Measurements from ENCODE around the gene THAP11. TPM values are rescaled to one million over a fixed set of nuclear protein-coding genes. Genes with fewer than 3 reads are reported as not detected.

THAP11 gene
- total RNA-seq, 4 donors from 2014 or later, result 24.7 to 44.1 (median 32.7) TPM

DNA sequence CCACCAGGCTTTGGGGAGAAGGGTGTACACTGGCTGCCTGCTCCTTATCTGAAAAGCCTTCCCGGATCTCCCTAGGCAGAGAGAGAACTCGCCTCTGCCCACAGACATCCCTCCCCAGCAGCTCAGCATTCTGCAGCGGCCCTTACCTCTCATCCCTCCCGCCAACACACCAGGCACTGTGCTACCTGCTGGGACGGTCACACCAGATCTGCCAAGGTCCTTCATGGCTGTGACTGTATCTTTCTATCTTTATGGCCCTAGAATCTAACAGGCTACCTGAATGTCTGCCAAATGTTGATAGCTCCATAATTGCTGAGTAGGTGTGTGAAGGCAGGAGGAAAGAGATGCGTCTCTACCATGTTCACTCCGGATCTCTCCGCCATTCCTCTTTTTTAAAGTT, 27.6 kb upstream of the THAP11 start:
- 57 to 83% methylated on average over 2 to 8 of the region's 8 CpGs for WGBS, 2 donors (ENCODE audit: low coverage in 1 of 2)
- no peaks in the 10 kb centered on the region for H3K36me3 ChIP-seq
- H3K9me3 ChIP-seq, result no peaks in the 10 kb centered on the region
- H3K4me3 ChIP-seq, result no peak overlapping the region
- peaks cover 0 to 15% (median 5%) of the 10 kb centered on the region in 4 donors for H3K4me1 ChIP-seq
- intact Hi-C loops (cut with DNase I; ENCODE audit: low total_unique reads) (loop anchor here (10.0 kb wide), 1 partner anchor 110 kb away; no protein-coding TSS in a partner anchor), in situ Hi-C loops (cut with MboI; ENCODE audit: low pct_ligation_motif_present in 1 of 4, low pct_unique_long_range_greater_than_20kb in 1 of 4, low sequenced_read_pairs in 3 of 4) (loop anchor here in 2 of 4 donors (10.0 kb wide), 2 partner anchors 110 to 140 kb away; no protein-coding TSS in a partner anchor)
- peak; percentile 54 for DNase-seq
- H3K27ac ChIP-seq, result peak overlapping the region in 1 of 4 donors; percentile 31
- no peaks in the 10 kb centered on the region for H3K27me3 ChIP-seq
- TF ChIP-seq, protein P1, sequence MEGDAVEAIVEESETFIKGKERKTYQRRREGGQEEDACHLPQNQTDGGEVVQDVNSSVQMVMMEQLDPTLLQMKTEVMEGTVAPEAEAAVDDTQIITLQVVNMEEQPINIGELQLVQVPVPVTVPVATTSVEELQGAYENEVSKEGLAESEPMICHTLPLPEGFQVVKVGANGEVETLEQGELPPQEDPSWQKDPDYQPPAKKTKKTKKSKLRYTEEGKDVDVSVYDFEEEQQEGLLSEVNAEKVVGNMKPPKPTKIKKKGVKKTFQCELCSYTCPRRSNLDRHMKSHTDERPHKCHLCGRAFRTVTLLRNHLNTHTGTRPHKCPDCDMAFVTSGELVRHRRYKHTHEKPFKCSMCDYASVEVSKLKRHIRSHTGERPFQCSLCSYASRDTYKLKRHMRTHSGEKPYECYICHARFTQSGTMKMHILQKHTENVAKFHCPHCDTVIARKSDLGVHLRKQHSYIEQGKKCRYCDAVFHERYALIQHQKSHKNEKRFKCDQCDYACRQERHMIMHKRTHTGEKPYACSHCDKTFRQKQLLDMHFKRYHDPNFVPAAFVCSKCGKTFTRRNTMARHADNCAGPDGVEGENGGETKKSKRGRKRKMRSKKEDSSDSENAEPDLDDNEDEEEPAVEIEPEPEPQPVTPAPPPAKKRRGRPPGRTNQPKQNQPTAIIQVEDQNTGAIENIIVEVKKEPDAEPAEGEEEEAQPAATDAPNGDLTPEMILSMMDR (IDR thresholded peaks at IDR 0.05), result no peak
- no peak for TF ChIP-seq POLR2A (IDR thresholded peaks at IDR 0.05)
- no peak for TF ChIP-seq POLR2AphosphoS5 (IDR thresholded peaks at IDR 0.05)
- TF ChIP-seq EP300 (IDR thresholded peaks at IDR 0.05; ENCODE audit: low read depth), result no peak

DNA sequence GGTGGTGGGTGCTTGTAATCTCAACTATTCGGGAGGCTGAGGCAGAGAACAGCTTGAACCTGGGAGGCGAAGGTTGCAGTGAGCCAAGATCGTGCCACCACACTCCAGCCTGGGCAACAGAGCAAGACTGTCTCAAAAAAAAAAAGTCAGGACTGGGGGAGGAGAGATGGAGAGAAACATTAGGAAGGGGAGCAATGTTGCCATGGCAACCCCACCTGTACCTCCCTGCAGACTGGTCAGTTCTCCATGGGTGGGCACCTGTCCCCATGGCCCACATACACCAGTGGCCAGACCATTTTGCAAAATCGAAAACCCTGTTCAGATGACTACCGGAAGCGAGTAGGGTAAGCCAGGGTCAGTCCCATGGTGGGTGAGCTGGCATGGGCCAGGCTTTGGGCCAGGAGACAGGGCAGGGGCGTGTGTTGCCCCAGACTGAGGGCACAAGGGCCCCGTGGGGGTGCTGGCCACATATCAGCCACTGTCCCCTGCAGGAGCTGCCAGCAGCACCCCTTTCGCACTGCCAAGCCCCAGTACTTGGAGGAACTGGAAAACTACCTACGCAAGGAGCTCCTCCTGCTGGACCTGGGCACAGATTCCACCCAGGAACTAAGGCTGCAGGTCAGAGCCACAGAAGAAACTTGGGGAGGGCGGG, 21.4 kb upstream of the THAP11 start:
- WGBS, 2 donors (ENCODE audit: low coverage in 1 of 2), result 86% methylated on average over 11 of the region's 11 CpGs; no CpG with 5 or more reads in 1 of the 2 donors
- TF ChIP-seq POLR2A (IDR thresholded peaks at IDR 0.05) (no peak), POLR2AphosphoS5 (IDR thresholded peaks at IDR 0.05) (no peak), EP300 (IDR thresholded peaks at IDR 0.05; ENCODE audit: low read depth) (no peak)
- TF ChIP-seq, protein P1 (IDR thresholded peaks at IDR 0.05), result no peak
- no peak for DNase-seq
- Histone ChIP-seq H3K9me3 (no peaks in the 10 kb centered on the region), H3K4me1 (peaks cover 0 to 8% (median 2%) of the 10 kb centered on the region in 4 donors), H3K36me3 (no peaks in the 10 kb centered on the region), H3K4me3 (no peak overlapping the region), H3K27ac (no peak overlapping the region), H3K27me3 (no peaks in the 10 kb centered on the region)
- in situ Hi-C loops (cut with MboI; ENCODE audit: low pct_ligation_motif_present in 1 of 4, low pct_unique_long_range_greater_than_20kb in 1 of 4, low sequenced_read_pairs in 3 of 4), result no loop called here
- intact Hi-C loops (cut with DNase I; ENCODE audit: low total_unique reads), result no loop called here

DNA sequence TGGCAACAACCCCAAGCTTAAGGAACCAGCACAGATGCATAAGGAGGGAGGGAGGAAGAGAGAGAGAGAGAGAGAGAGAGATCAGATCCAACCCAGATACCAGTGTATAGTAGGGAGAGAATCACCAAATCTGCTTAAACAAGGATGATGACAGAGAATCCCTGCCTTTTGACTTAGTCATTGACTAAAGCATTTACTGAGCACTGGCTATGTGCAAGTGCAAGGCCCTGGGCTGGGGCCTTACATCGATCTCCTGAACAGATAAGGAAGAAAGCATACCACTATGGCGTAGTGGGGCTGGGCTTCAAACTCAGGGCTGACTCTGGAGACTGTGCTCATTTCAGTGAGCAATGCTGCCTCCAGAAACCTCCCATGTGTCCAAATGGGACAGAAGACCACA, 19.6 kb upstream of the THAP11 start:
- WGBS, 2 donors (ENCODE audit: low coverage in 1 of 2), result 96 to 100% methylated on average over 1 to 2 of the region's 2 CpGs
- Histone ChIP-seq H3K4me1 (no peaks in the 10 kb centered on the region), H3K9me3 (no peaks in the 10 kb centered on the region), H3K36me3 (no peaks in the 10 kb centered on the region), H3K27me3 (no peaks in the 10 kb centered on the region), H3K27ac (no peak overlapping the region), H3K4me3 (no peak overlapping the region)
- in situ Hi-C loops (cut with MboI; ENCODE audit: low pct_ligation_motif_present in 1 of 4, low pct_unique_long_range_greater_than_20kb in 1 of 4, low sequenced_read_pairs in 3 of 4), result no loop called here
- intact Hi-C loops (cut with DNase I; ENCODE audit: low total_unique reads), result no loop called here
- TF ChIP-seq POLR2AphosphoS5 (IDR thresholded peaks at IDR 0.05), result no peak
- no peak for TF ChIP-seq POLR2A (IDR thresholded peaks at IDR 0.05)
- TF ChIP-seq EP300 (IDR thresholded peaks at IDR 0.05; ENCODE audit: low read depth), result no peak
- TF ChIP-seq, protein P1 (IDR thresholded peaks at IDR 0.05), result no peak
- no peak for DNase-seq

DNA sequence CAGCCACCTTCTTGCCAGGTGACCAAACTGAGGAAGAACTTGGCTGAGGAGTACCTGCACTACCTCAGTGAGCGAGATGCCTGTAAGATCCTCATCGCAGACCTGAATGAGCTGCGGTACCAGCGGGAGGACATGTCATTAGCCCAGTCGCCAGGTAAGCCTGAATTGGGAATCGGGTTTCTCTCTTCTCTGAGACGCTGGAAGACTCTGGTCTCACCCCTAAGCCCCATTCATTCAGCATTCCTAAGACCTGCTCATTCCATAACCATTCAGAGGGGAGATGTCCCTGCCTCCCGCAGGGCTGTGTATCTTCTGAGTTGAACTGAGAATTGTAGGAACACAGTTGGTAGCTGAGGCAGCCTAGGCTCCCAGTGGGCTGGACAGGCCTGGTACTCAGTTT, 17.0 kb upstream of the THAP11 start:
- no peak for TF ChIP-seq POLR2AphosphoS5 (IDR thresholded peaks at IDR 0.05)
- TF ChIP-seq EP300 (IDR thresholded peaks at IDR 0.05; ENCODE audit: low read depth), result no peak
- TF ChIP-seq, protein P1 (IDR thresholded peaks at IDR 0.05), result no peak
- TF ChIP-seq POLR2A (IDR thresholded peaks at IDR 0.05), result no peak
- Histone ChIP-seq H3K27me3 (no peaks in the 10 kb centered on the region), H3K27ac (no peak overlapping the region), H3K4me1 (no peaks in the 10 kb centered on the region), H3K9me3 (no peaks in the 10 kb centered on the region), H3K36me3 (peaks cover 0 to 2% (median 0%) of the 10 kb centered on the region in 4 donors), H3K4me3 (no peak overlapping the region)
- WGBS, 2 donors (ENCODE audit: low coverage in 1 of 2), result 95% methylated on average over 8 of the region's 8 CpGs; no CpG with 5 or more reads in 1 of the 2 donors
- DNase-seq, result no peak
- in situ Hi-C loops (cut with MboI; ENCODE audit: low pct_ligation_motif_present in 1 of 4, low pct_unique_long_range_greater_than_20kb in 1 of 4, low sequenced_read_pairs in 3 of 4) (no loop called here), intact Hi-C loops (cut with DNase I; ENCODE audit: low total_unique reads) (no loop called here)

All from transverse colon (tissue), 4 donors.